Measurements from ENCODE around the gene TFB2M. TPM values are rescaled to one million over a fixed set of nuclear protein-coding genes. Genes with fewer than 3 reads are reported as not detected.

The TFB2M gene
- polyA plus RNA-seq, 3 donors = 4.9 to 9.7 (median 7.9) TPM

DNA sequence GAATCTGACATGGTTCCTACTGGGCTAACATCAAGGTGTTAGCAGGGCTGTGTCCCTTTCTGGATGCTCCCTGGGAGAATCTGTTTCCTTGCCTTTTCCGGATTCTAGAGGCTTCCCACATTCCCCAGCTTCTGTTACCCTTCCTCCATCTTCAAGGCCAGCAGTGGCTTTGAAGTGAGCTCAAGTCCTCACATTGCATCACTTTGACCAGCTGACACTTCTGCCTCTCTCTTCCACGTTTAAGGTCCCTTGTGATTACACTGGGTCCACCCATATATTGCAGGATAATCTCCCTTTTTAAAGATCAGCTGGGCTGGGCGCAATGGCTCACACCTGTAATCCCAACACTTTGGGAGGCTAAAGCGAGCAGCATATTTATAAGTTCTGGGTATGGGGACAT, 33.3 kb upstream of the TFB2M start:
- Histone ChIP-seq H3K27ac (ENCODE audit: low read depth in 1 of 2, low read length in 2 of 2) (no peak overlapping the region), H3K4me1 (ENCODE audit: control insufficient read depth in 1 of 2, insufficient read depth in 2 of 2, low read length in 2 of 2) (no peaks in the 10 kb centered on the region), H3K4me3 (replicated peaks in 1 of 3; ENCODE audit: low read depth in 2 of 3, low read length in 3 of 3) (no peak overlapping the region), H3K79me2 (ENCODE audit: insufficient read depth, low read length) (peaks cover 93% of the 10 kb centered on the region), H3K27me3 (ENCODE audit: control insufficient read depth in 2 of 2, insufficient read depth in 2 of 2, low read length in 2 of 2) (no peaks in the 10 kb centered on the region), H3K9ac (ENCODE audit: insufficient read depth, low read length, poor library complexity, severe bottlenecking) (no peak overlapping the region), H3K36me3 (replicated peaks in 1 of 2; ENCODE audit: control insufficient read depth in 1 of 2, insufficient read depth in 2 of 2, low read length in 2 of 2) (peaks cover 3 to 27% of the 10 kb centered on the region in 2 donors), H4K20me1 (ENCODE audit: insufficient read depth, low read length) (peaks cover 40% of the 10 kb centered on the region), H3K9me3 (replicated peaks in 1 of 2; ENCODE audit: control insufficient read depth in 1 of 2, insufficient read depth in 1 of 2, low read length in 2 of 2) (peaks cover 0 to 5% of the 10 kb centered on the region in 2 donors), H3K4me2 (replicated peaks; ENCODE audit: extremely low read depth, low read length, poor library complexity, severe bottlenecking) (no peak overlapping the region), H2AFZ (ENCODE audit: insufficient read depth, low read depth, low read length, poor library complexity, severe bottlenecking) (no peak overlapping the region)
- H3K36me3 Mint-ChIP-seq = peaks cover 17 to 24% of the 10 kb centered on the region in 2 donors
- no peak for DNase-seq
- 44% methylated on average over 2 of the region's 4 CpGs for WGBS (ENCODE audit: insufficient coverage)
- TF ChIP-seq, protein P1, sequence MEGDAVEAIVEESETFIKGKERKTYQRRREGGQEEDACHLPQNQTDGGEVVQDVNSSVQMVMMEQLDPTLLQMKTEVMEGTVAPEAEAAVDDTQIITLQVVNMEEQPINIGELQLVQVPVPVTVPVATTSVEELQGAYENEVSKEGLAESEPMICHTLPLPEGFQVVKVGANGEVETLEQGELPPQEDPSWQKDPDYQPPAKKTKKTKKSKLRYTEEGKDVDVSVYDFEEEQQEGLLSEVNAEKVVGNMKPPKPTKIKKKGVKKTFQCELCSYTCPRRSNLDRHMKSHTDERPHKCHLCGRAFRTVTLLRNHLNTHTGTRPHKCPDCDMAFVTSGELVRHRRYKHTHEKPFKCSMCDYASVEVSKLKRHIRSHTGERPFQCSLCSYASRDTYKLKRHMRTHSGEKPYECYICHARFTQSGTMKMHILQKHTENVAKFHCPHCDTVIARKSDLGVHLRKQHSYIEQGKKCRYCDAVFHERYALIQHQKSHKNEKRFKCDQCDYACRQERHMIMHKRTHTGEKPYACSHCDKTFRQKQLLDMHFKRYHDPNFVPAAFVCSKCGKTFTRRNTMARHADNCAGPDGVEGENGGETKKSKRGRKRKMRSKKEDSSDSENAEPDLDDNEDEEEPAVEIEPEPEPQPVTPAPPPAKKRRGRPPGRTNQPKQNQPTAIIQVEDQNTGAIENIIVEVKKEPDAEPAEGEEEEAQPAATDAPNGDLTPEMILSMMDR (IDR thresholded peaks at IDR 0.05) = no peak
- intact Hi-C loops (cut with micrococcal nuclease) = no loop called here
- peaks cover 11% of the 10 kb centered on the region for H3K4me1 Mint-ChIP-seq
- no peak overlapping the region for H3K4me3 Mint-ChIP-seq
- peak overlapping the region in 5 of 7 donors; percentile 48 to 68 (median 63) for H3K27ac Mint-ChIP-seq
- no peaks in the 10 kb centered on the region for H3K27me3 Mint-ChIP-seq (ENCODE audit: low read depth in 3 of 3)
- peaks cover 0 to 3% (median 0%) of the 10 kb centered on the region in 7 donors for H3K9me3 Mint-ChIP-seq

DNA sequence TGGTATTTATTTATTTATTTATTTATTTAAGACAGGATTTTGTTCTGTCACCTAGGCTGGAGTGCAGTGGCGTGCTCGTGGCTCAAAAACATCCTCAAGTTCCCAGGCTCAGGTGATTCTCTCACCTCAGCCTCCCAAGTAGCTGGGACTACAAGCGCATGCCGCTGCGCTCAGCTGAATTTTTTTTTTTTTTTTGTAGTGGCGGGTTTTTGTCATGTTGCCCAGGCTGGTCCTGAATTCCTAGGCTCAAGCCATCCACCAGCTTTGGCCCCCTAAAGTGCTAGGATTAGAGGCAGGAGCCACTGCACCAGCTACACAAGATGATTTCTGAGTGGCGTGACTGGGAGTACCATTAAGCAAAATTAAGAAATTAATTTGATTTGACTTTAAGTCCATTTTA, 31.9 kb upstream of the TFB2M start:
- peaks cover 11% of the 10 kb centered on the region for H3K4me1 Mint-ChIP-seq
- peaks cover 91% of the 10 kb centered on the region for H3K79me2 ChIP-seq (ENCODE audit: insufficient read depth, low read length)

More for the DNA sequence above, 31.9 kb upstream of the TFB2M start:
- TF ChIP-seq, protein P1 (IDR thresholded peaks at IDR 0.05) = no peak
- no peaks in the 10 kb centered on the region for H3K4me1 ChIP-seq (ENCODE audit: control insufficient read depth in 1 of 2, insufficient read depth in 2 of 2, low read length in 2 of 2)
- Mint-ChIP-seq H3K27ac (no peak overlapping the region), H3K9me3 (no peaks in the 10 kb centered on the region), H3K4me3 (no peak overlapping the region), H3K36me3 (peaks cover 26 to 27% of the 10 kb centered on the region in 2 donors), H3K27me3 (ENCODE audit: low read depth in 3 of 3) (no peaks in the 10 kb centered on the region)
- no peak overlapping the region for H3K9ac ChIP-seq (ENCODE audit: insufficient read depth, low read length, poor library complexity, severe bottlenecking)
- no peaks in the 10 kb centered on the region for H3K27me3 ChIP-seq (ENCODE audit: control insufficient read depth in 2 of 2, insufficient read depth in 2 of 2, low read length in 2 of 2)
- no peak overlapping the region for H2AFZ ChIP-seq (ENCODE audit: insufficient read depth, low read depth, low read length, poor library complexity, severe bottlenecking)
- H3K4me2 ChIP-seq (replicated peaks; ENCODE audit: extremely low read depth, low read length, poor library complexity, severe bottlenecking) = no peak overlapping the region
- no peak for DNase-seq
- intact Hi-C loops (cut with micrococcal nuclease) = no loop called here
- H4K20me1 ChIP-seq (ENCODE audit: insufficient read depth, low read length) = peaks cover 35% of the 10 kb centered on the region
- H3K36me3 ChIP-seq (replicated peaks in 1 of 2; ENCODE audit: control insufficient read depth in 1 of 2, insufficient read depth in 2 of 2, low read length in 2 of 2) = peaks cover 7 to 35% of the 10 kb centered on the region in 2 donors
- no peak overlapping the region for H3K4me3 ChIP-seq (replicated peaks in 1 of 3; ENCODE audit: low read depth in 2 of 3, low read length in 3 of 3)
- no CpG with 5 or more reads among the region's 7 CpGs for WGBS (ENCODE audit: insufficient coverage)
- no peaks in the 10 kb centered on the region for H3K9me3 ChIP-seq (replicated peaks in 1 of 2; ENCODE audit: control insufficient read depth in 1 of 2, insufficient read depth in 1 of 2, low read length in 2 of 2)
- no peak overlapping the region for H3K27ac ChIP-seq (ENCODE audit: low read depth in 1 of 2, low read length in 2 of 2)

Data from CD14-positive monocyte (primary cell).